HS-27A (cell line): ENCODE data around the gene PRKCH.

Experiments used
- DNase-seq: peaks from one replicate; pipeline ENCODE4 v3.0.0-alpha.2; 2012; ENCODE audit warnings: low read depth, missing footprints

Gene PRKCH

DNA sequence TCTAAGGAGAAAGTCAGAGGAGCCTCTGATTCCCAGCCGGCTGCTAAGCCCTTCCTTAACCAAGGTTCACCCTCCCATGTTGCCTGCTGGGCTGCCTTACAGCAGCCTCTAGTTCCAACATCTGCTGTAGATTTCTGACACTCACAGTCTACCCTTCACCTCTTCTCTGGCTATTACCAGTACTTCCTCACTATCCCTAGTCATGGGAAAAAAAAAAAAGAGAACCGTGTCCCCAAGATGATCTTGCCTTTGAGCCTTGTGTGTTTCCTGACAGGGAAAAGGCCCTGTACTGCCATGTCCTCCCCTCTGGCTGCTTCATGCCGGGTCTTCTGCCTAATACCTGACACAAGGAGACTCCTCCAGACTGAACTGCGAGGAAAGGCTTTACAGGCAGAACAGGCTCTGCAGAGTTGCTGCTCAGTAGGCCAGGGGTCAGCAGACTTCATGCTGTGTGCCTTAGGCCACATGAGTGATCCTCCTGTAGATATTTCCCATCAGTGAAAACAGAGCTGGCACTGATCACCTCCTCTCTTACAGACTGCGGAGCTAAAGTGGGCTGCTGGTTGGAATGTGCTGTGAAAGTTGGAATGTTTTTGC is 46.8 kb downstream of the PRKCH start:
- no peak for DNase-seq

DNA sequence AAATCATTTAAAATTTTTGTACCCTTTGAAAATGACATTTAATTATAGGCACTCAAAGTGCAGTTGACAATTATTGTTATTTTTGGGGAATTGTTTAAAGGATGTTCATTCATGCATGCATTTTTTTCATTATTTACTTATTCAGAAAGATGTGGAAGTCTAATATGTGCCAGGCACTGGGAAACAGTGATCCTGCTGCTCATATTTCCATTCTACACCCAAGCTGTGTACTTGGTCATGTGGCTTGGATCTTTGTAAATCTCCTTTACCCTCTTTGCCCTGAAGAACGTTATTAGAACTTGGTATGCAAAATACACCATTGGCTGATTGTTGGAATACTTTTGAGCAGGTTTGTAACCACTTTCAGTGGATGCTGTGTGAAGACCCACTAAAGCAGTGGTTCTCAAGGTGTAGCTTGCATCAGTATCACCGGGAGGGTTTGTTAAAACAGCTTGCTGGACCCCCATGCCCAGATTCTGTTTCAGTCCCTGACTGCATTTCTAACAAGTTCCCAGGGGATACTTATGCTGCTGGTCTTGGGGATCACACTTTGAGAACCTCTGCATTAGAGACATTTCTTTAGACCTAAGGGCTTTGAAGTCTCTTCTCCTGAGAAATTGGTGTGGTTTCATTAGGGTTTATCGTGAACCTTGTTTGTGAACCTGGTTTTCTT is 47.5 kb downstream of the PRKCH start:
- no peak for DNase-seq

DNA sequence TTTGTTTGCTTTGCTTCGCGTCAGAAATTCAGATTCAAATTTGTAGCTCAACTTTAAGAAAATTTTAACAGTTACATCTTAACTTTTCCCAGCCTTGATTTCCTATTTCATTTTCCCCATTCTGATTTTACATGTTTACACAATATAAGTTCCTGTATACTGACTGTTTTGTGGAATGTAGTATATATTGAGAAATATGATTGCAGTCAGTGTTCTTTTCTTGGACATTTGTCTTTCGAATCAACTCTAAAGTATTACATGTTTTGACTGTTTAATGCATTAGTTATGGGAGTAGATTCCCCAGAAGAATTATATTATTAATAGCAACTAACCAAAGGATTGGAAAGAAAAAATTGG is 48.1 kb downstream of the PRKCH start:
- no peak for DNase-seq

DNA sequence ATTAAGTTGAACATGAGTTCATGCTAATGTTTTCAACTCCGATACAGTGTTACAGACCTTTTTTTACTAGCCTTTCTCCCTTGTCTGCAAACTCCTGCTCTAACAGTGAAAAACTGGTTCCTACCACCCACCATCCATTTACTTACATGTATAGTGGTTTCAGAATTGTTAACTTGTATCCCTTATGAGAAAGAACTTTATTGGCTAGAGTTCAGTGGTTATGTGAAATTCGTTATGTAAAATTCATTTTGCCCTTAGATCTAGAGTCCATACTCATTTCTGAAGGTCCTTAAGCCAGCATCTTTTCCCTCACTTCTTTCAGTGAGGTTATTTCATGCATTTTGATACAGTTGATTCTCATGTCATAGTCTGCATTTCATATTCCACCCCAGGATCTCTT is 51.0 kb downstream of the PRKCH start:
- DNase-seq = no peak

DNA sequence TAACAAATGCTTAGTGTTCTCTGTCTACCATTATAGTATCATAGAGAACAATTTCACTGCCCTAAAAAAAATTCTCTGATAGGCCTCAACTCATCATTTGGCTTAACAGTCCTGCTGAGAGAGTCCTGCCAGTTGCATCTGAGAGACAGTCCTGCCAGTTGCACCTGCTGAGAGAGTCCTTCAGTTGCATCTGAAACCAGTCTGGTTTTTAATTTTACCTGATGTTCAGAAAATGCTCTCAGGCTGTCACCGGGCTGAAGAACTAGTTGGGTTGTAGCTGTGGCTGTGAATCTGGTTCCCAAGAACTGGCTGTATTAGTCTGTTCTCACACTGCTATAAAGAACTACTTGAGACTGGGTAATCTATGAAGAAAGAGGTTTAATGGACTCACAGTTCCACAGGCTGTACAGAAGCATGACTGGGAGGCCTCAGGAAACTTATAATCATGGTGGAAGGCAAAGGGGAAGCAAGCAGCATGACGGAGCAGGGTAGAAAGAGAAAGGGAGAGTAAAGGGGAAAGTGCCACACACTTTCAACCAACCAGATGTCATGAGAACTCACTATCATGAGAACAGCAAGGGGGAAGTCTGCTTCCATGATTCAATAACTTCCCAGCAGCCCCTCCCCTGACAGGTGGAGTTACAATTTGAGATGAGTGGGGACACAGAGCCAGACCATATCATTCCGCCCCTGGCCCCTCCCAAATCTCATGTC is 51.6 kb downstream of the PRKCH start:
- DNase-seq = no peak

DNA sequence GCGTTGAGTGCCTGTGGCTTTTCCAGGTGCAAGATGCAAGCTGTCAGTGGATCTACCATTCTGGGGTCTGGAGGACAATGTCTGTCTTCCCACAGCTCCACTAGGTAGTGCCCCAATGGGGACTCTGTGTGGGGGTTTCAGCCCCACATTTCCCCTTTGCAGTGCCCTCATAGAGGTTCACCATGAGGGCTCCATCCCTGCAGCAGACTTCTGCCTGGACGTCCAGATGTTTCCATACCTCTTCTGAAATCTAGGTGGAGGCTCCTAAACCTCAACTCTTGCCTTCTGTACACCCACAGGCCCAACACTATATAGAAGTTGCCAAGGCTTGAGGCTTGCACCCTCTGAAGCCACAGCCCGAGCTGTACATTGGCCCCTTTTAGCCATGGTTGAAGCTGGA is 52.9 kb downstream of the PRKCH start:
- no peak for DNase-seq

DNA sequence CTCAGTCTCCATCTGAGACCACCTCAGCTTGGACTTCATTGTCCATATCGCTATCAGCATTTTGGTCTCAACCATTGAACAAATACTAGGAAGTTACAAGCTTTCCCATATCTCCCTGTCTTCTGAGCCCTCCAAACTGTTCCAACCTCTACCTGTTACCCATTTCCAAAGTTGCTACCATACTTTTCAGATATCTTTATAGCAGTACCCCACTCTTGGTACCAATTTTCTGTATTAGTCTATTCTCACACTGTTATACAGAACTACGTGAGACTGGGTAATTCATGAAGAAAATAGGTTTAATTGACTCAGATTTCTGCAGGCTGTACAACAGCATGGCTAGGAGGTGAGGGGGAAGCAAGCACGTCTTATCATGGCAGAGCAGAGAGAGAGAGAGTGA is 53.8 kb downstream of the PRKCH start:
- no peak for DNase-seq

DNA sequence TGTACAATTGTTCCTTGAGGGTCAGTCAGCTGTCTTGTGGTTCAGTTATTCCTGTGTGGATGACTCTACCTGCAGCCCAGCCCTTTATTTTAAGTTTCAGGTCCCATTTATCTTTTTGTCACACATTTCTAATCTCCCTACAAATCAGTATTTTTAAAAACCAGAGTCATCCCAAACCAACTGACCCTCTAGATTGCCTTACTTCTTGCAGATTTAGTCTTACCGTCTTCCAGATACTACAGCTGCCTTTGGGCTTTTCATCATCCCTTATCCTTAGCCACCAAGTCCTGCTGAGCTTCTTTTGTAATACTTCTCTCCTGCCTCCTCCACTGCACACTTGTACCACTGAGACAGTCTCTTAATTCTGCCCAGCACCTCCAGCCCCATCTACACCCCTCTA is 54.9 kb downstream of the PRKCH start:
- DNase-seq = no peak

DNA sequence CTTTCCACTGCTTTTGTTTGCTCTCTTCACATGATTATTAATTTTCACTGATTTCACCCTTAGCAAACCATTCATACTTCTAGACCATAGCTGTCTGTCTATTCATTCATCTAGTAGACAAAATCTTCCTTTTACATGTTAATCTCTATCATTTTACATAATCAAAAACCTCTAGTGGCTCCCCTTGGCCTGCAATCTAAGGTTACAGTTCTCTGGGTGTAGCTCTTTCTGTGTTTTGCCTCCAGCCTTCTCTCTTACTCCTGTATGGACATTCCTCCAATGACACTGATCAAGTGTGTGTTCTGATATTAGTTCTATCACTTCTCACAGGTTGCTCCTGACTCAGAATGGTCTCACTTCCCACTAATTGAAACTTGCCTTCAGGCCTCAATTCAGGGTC is 56.4 kb downstream of the PRKCH start:
- no peak for DNase-seq

DNA sequence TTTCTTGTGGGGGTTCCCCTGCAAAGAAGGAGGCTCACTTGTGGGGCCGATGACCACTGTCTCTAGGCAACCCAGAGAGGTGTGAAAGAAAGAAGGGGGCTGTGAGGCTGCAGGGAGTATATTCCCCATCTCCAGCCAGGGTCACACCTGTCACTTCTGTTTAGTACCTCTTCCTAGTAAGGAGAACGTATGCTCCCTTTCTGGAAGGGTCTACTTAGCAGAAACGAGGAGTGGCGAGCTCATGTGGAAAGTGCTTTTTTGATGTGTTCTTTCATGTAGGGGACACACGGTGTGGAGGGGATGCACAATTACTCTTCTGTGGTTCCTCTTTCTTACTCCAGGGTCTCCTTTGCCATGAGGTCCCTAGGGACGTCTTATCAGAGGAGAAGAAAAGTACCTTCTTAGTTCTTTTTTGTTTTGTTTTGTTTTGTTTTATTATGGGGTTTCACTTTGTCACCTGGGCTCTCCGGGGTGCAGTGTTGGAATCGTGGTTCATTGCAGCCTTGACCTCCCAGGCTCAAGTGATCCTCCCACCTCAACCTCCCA is 58.3 kb downstream of the PRKCH start:
- DNase-seq = no peak

DNA sequence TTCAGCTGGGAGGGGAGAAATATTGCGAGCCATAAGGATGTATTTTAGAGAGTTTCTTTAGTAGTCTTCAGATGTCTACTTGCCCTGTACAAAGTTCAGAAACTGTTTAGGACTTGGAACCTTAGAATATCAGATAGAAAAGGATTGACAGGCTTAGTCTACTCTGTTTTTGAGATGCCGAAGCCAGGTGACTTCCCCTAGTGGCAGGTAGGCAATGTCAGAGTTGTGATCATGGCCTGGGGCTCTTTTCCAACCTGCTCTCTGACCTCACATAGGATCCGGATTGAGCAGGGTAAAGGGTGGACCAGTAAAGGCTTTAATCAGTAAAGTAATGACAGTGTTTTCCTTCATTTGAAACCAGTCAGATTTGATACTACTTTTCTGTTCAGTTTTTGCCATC is 59.6 kb downstream of the PRKCH start:
- DNase-seq = no peak

DNA sequence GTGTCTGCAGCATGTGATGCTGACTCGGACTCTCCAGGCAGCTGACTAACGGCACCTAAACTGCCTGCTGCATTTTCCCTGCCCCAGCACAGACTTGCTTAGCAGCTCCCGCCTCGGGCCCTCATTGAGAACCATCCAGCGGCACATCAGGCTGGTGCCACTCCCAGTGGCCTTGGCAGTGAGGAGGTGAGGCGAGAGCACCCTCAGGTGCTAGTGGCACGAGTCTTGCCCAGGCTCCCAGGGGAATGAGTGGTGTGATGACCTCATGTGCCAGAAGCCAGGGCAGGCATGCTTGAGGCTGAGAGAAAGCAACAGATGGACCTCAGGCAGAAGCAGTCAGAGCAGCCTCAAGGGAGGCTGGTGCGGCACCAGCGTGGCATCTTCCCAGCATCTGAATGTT is 60.2 kb downstream of the PRKCH start:
- DNase-seq = no peak

DNA sequence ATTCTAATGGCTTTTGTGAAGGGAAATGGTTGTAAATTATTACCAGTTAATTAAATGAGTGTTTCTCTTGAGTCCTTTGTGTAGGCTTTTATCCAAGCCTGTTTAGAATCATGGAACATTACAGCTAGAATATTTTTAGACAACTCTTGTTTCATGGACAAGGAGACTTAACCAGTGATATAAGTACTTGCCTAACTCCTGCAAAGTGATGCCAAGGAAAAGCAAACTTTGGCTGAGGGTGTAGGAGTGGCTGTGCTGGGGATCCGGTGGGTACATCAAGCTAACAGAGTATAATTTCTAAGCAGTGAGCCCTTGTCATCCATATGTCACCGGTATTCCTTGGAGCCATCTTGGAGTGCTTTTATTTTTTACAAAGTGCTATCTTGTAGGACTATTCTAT is 61.5 kb downstream of the PRKCH start:
- no peak for DNase-seq

DNA sequence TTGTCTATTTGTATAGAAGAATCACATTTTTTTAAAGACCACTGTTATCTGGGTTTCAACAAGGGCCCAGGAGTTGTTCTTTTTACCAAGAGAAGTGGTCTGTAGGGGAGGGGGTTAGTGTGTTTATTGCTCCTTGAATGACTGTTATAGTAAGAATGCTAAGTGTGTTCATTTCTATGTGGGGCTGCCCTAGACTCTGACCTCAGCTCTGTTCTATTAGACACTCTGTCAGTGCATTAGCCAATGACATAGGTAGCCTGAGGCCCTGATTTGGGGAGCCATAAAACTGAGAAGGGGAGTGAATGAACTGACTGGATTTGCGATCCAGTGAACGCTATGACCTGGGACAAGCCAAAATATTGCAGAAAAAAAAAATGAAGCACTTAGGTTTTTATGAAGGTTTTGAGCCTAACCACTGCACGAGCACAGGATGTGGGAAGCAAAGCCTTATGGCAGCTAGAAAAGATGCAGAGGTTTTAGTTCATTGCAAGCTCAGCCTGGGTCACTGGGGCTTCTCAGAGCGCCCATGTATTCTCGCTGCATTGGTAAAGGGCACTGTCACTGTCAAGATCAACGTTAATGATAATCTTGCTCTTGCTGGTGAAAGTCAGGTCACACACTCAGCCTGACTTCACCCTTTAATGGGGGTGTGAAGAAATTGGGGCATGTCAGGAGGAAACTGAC is 63.8 kb downstream of the PRKCH start:
- no peak for DNase-seq

DNA sequence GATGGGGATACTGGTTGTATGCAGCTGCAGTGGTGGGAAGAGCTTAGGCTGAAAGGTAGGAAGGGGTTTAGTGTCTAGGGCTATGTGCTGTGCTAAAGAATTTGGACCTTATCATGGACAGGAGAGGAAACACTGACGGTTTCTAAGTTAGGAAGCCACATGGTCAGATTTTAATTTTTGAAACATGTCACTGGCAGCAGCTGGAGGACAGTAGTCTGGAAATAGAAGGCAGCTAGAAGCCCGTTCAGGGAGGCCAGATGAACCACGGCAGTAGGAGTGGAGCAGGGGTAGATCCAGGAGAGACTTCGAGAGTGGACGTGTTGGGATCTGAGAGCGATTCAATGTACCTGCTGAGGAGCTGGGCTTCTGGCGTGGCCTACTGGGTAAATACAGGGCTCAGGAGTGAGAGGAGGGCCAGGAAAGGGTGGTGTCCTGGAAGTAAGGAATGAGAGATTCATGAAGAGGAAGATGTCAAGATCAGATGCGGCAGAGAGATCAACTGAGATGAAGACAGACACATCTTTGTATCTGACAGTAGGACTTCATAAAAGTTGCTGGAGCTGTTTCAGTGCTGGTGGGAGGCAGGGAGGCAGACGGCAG is 64.9 kb downstream of the PRKCH start:
- DNase-seq = no peak

DNA sequence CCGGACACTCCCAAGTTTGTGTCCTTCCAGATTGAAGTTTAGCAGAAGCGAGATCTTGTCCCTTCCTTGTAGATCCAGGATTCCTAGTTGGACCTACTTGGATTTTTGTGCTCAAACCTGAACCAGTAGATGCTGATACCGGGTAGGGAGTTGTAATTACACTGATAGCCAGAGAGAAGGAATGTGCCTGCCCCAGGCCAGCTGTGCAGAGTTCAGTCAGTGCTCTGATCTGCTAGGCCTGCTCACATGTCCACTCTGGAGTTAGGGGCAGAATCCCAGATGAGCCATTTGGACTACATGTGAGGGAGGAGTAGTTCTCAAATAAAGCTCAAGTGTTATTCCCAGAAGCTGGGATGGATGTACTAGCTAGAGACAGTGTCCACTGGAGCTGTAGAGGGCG is 65.7 kb downstream of the PRKCH start:
- no peak for DNase-seq

DNA sequence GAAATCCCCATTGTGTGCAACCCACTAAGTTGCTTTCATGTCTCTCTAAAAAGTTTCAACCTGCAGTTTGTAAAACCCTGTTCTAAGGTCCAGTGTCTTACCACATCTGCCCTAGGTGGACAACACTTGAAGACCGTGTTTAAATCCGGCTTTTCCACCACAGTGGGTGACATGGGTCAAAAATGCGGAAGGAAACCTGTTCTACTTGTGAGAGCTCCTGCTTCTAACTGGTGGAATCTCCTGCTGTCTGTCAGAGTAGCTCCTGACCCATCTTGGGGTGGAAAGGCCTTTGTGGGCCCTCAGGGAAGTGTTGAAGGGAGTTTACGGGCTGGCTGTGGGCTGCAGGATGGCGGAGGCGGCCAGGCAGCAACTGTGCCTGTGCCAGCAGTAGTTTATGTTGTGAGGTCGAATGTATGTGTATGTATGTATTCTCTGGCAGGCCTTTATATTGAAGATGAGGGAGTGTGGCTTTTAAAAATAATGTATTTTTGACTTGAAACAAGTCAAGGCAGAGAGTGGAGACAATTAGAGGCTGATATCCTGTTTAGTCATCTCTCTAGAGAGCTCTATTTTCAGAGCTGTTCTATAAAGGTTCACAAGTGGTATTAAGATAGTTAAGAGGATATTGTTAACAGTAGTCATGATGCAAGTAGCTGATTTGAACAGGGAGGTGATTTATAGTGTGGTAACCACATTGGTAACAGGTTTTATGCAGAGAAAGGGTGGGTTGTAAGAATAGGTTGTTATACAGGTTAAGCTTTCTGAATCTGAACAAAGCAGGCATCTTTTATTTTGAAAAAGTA is 67.0 kb downstream of the PRKCH start:
- peak; percentile 30 for DNase-seq

DNA sequence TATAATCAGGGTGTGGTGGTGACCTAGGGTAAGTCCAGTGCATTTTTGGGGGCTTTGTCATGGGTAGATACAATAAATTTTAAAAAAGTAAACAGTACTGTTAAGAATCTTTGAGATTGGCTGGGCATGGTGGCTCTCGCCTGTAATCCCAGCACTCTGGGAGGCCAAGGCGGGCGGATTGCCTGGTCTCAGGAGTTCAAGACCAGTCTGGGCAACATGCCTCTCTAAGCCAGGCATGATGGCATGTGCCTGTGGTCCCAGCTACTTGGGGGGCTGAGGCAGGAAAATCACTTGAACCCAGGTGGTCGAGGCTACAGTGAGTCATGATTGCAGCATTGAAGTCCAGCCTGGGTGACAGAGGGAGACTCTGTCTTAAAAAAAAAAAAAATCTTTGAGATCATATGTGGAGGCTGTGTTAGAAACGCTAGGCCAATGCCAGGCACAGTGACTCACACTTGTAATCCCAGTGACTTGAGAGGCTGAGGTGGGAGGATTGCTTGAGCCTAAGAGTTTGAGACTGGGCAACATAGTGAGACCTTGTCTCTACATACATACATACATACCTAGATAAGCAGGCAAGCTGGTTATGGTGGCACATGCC is 67.7 kb downstream of the PRKCH start:
- peak; percentile 12 for DNase-seq

DNA sequence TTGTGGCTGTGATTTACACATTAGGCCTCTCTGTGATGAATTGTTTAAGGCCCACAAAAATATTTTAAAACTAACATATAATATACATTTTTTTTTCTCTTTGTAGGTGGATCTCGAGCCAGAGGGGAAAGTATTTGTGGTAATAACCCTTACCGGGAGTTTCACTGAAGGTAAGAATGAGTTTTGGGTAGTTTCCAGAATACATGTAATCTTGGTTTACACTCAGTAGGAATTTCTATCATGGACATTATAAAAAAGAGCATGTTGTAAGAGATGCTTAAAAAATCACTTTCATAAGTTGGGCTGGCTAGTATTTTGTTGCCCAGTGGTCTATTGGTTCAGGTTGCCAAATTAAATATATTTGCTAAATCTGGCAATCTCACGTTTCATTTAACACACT is 69.7 kb downstream of the PRKCH start:
- no peak for DNase-seq

DNA sequence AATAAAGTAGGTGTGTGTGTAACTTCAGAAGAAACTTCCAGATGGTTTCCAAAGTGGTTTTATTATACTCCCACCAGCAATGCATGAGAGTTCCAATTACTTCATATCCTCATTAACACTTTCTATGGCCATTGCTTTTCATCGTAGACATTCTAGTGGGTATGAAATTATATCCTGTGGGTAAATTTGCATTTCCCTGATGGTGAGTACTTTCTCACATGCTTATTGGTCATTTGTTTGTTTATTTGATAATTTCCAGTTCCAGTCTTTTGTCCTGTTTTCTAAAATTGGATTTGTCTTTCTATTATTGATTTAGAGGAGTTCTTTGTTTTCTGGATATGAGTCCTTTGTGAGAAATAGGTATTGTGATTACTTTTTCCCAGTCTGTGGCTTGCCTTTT is 70.9 kb downstream of the PRKCH start:
- DNase-seq = no peak

DNA sequence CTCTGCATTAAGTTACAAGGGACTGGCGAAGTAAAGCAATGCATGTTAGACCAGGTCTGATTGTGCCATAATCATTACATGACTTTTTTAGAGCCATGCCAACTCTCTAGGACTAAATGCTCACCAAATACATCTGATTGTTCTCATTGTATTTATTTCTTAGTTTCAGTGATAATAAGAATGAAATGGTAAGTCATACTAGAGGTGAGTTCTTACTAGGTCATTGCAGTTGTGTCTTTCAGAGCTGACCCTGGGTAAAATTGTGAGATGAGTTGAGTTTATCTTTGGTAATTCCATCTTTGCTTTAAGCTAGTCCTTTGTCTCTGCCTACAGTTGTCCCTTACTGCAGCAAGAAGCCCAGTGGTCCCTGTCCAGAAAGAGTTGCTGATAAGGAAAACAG is 73.2 kb downstream of the PRKCH start:
- no peak for DNase-seq
